NCI-H2171 (cell line): ENCODE data around the gene C3orf52.

ENCODE experiments used
- DNase-seq: peaks from one replicate; lab custom pipeline; 2025; lab: John Stamatoyannopoulos, UW

C3orf52 gene

DNA sequence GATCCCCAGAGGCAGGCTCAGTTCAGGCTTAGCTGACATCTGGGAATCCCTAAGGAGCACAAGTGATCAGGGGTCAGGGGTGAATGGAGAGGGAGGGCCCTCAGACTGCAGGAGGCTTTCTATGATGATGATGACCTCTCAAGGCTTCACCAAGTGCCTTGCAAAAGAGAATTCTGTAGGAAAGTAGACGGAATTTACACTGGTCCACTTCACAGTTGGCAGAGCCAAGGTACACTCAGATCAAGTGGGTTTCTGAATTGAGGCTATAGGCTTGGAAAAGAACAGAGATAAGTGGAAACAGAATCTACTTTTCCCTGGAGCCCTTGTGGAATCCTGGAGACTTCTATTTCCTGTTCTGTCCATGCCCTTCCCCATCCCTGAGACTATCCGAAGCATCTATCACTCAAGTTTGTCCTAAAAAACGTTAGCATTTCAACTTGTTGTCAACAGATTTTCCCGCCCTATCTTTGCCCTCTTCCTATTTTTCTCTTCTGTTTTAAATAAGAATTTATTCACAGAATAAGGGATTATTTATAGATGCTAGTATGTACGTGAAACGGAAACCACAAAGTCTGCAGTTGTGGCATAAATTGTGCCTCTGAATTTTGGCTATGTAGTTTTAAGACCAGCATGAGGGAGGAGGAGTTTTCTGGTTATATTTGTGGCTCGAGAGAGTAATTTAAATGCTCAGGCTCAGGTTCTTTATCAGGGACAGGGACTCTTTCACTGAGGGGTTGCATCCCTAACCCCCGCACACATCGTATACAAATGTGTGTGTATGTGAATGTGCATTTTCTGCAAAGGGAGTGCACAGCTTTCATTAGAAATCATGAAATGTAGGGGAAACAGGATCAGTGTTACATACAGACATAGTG lies 34.0 kb downstream of the C3orf52 start:
- no peak for DNase-seq

DNA sequence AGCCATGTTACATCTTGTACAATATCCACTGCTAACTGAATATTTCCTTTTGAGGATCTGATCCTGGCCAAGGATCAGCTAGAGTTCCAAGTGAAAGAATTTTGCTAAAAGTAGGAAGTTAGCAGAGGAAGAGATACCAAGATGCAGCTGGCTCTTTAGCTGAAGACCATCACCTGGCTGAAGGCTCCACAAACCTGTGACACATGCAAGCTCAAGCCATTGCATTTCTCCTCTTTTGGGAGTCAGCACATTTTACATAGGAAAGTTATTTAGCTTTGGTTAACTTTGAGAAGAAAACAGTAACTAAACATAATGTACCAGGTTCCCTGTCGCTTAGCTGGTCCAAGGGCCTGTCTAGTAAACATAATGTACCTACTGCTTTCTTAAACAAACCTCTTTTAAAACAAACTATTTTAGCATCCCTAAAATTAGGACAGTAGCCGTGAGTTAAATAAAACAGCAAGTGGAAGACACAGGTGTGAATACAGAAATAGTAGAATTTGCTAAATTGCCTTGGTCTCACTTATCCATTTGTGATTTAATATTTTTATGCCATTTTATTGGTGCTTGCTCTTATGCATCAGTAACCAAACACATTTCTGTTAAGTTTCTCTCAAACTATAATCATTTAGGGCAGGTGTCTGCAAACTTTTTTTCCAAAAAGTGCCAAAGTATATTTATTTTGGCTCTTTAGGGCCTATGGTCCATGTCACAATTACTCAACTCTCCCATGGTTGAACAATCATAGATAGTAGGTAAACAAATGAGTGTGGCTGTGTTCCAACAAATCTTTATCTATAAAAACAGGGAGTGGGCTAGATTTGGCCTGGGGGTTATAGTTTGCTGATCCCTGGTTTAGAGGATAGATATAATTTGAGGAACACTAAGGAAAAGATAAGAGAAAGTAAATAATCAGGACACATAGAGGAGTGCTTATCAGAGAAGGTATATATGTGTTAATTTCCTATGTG lies 35.7 kb downstream of the C3orf52 start:
- no peak for DNase-seq

DNA sequence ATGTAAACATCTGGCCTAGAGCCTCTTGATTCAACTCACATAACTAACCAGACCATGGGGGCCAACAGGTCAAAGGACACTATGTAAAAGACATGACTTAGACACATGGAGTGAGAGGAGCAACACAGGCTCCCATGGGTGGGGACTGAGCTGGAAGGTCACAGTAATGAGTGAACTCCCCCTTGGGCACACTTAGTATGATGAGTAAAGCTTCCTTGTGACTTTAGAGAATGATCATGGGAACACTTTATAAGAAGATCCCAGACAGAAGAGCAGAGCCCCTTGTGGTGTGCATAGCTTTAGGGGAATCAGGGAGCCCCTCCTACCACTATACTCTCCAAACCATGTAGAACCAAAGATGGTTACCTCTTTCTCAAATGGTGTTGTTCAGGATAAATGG lies 36.7 kb downstream of the C3orf52 start:
- DNase-seq, result no peak

DNA sequence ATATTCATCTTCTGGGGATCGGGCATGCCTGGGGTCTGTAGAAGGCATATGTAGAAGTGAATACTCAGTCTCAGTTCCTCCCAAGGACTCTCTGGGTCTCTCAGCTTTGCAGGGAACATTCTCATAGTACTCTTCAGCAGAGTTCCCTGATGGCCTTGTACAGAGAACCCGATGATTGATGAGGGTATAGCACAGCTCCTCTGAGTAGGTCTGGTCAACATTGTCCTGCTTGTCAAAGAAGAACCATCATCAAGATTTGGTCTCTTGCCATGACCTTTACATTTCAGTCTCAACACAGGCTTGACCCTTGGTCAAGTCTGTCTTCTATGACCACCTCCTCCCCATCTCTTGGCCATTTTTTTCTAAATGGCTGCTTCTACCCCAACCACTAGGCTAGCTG lies 37.4 kb downstream of the C3orf52 start:
- DNase-seq, result no peak

DNA sequence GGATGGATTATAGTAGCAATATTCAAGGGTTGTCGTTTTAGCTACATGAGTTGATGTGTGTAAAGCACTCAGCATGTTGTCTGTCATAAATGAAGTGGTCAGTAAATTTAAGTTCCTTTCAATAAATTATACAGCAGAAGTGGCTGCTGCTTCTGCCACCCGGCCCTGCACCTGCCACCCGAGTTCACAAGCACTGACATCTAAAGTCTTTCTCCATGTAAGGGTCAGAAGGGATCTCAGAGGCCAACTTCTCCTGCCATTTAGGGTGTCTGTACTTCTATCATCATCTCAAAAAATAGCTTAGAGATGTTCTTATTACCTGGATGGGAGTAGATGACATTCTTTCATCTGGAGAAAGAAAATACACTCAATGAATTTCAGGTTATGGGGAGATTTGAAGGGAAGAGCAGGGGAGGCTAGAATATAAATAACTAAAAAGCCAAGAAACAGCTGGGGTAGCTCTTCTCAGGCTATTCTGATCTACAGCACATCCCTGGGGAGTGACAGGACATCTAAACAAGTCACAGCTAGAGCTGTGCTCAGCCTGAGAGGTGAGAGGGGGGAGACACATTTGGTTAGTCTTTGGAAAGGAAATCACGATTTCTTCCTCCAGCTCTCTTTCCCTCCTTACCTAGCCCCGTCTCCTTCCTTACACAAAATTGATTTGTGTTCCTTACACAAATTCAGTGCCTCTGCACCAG lies 38.9 kb downstream of the C3orf52 start:
- no peak for DNase-seq

DNA sequence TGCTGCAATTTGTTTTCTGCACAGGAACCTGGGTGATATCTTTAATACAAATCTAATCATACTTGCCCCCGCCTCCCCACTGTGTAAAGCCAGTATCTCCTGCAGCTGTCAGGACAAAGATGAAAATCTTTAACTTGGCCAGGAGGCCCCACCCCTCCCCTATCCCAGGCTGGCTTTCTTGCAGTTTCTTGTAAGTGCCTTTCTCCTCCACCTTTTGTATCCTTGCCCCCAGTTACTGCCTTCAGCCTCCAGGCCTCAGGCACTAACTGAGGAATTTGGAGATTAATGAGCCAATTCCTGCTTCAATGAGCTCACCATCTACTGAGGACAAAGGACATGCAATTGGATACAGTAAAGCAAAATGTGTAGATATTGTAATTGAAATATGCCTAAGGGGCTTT lies 40.3 kb downstream of the C3orf52 start:
- DNase-seq, result no peak

DNA sequence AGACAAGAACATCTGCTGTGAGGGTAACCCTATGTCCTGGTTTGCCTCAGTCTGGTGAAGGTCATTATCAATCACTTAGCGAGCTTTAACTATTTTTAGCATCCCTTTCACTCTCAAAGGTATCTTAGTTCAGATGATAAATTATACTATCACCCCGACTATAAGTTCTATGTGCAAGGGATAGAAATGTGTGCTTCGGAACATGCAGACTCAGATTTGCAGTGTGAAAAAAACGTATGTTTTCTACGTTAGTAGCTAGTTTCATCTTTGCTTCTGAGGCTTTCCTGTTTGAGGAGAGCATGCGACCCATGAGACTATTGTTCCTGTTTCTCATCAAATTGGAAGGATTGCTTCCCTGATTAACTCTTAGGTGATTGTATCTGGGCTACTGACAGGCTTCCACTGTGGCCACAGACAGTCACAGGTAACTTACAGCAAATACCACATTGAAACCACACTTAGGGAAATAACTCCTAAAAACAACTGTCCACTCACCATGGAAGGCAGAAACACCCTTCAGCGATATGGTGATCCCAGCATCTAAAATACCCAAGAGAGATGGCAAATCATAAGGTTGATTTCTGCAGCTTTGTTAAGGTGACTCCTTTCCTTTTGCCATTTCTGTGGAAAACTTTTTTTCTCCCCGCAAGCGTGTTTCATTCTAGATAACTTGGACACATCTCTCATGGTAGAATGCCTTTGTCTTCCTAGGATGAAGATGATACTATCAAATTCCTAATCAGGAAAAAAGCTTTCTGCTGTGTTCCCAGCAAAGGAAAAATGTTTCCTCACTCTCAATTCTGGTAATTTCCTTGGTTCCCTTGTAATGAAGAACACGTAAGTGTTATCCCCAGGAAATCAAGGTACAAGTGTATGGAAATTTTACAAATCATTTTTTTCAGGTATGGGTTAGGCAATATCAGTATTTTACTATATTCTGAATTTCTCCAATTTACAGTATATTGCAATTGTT lies 41.6 kb downstream of the C3orf52 start:
- DNase-seq, result no peak

DNA sequence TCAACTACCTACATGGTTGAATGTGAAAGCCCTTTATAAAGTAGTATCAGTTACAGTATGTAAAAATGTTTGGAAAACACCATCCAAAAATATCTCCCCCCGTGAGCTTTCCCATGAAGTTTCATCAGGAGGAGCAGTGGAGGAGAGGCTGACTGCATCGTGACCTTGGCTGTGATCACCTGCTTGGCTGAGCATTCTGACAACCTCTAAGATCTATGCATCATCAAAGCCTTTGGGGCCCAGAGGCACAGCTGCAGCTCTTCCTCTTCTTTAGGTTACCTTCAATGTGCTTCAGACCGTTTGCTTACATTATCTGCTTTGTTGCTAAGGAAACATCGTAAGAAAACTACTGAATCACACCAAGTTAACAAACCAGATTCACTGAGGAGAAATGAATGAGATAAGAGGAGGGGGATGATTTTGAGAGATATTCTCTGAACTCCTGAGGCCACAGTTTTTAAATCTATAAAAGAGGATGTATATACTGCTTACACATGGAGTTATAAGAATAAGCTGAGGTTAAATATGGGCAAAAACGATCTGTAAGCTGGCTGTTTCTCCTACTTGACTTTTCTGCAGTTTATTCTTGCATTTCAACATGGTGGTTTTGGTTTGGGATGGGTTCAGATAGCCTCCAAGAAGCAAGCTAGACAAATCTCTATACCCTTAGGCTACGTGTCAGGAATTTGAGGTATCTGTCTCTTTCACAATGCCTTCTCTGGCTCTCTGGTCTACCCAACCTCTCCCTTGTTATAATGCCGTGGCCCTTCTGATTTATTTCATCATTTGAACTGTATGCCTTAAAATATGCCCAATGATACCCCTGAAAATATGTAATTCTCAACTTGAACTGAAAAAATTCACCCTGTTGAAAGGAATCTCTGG lies 42.9 kb downstream of the C3orf52 start:
- DNase-seq, result no peak

DNA sequence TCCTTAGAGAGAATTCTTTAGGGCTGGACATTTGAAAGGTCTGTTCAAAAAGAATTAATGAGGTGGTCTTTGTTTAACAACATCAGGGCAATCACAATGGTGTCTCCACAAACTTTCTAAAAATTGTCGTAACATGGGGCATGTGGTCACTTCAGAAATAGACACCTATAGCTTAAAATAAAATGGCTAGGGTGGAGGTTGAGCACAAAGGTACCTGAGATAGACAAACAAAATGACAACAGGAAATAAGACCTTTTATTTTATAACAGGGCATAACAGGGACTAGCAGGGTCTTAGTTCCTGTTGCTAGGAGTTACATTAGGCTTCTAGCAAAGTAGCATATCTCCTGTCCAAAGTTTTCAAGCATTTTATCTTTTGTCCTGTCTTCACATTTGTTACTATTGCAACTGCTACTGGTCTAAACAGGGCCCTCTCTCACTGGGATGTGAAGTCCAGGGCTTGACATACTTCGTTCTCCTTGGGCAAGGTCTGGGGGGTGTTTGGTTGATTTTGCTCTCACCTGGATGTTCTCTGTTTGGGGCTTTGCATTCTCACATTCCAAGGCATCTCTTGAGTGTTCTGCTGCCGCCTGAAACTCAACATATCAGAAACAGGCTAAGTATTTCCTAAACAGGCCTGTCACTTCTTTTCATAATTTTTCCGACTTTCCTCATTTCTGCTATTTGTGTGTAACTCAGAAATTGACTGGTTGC lies 43.9 kb downstream of the C3orf52 start:
- no peak for DNase-seq

DNA sequence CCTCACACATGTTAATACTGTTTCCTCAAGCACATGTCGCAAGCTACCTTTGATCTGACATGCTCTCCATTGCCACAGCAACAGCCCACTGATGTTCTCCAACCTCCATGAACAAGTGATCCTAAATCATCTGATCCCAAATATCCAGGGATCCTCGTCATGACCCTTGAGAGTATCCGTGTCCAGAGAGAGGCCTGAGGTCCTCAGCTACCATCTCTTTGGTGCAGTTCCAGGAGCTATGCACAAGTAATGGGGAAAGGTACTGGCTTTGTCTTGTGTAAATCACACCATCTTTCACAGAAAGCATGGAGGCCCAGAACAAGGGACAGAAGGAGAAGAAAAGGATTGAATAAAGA lies 44.4 kb downstream of the C3orf52 start:
- no peak for DNase-seq

DNA sequence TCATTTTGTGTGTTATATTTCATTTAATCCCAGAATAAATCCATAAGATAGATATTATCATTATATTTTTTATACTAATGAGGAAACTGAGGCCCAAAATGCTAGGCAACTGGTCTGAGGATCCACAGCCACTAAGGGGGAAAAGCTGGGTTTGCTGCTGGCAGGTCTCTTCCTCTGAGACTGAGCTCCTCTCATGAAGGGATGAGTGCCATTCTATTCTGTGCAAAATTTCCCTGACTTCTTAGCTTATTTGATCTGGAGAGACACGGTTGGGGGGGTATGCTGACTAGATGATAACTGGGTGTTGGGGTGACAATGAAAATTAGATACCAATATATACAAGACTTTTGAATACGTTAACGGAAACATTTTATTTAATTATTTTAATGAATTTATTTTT lies 44.9 kb downstream of the C3orf52 start:
- DNase-seq, result no peak

DNA sequence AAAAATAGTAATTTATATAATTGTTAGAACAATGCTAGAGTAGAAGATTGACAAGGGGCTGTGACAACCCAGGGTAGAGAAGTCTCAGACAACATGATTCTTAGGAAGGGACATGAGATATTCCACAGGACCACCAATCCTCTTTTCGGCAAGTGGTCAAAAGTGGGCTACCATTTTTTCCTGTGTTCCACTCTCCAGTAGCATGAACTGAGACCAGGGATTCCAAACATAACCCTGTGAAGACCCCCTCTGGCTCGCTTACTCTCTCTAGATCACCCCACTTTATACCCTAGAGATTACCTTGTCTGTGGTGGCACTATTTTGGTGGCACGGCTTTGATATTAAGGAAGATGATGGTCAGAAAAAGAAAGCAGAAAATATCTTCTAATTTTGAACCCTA lies 45.9 kb downstream of the C3orf52 start:
- DNase-seq, result no peak

DNA sequence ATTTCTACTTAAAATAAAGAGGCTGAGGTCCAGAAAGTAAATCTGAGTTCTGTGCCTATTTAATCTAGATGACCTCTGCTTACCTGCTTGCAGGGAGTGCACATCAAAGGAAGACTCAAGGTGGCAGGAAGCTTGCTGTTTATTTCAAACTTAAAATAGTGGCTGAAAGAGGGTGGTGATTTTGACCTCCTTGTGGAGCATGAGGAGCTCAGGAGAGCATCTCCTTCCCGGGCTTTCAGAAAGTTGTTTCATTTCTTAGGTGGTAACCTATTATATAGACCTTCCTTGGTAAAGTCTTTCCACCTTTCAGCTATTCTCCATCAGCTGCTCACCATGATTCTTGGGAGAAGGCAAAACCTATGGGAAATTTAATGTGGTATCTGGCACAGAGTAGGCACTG lies 46.4 kb downstream of the C3orf52 start:
- no peak for DNase-seq

DNA sequence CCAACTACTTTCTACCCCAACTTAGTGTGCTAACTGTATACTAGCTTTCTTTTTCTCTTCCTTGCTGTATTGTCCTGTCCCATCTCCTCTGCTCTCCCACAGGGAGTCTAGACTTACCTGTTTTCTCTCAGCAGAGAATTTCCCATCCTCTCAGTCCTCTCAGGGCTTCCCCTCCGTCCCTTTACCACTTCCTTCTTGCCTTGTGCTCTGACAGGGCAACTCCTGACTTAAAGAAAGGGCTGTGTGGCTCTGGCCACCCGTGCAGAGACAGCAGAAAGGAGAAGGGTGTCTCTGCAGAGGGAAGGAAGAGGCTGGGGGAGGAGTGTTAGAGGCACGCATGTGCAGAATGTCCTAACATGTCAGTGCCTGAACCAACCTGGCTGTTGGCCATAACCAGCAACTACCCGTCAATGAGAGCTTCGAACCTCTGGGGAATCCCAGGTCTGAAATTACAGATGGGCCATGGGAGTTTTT lies 46.8 kb downstream of the C3orf52 start, which contains the start of gene GCSAM:
Gene GCSAM (minus strand): TSS at position 274 of the 474 bp plus-strand sequence. CDS start 128 bp downstream, at position 146.
- peak; percentile 95 for DNase-seq

DNA sequence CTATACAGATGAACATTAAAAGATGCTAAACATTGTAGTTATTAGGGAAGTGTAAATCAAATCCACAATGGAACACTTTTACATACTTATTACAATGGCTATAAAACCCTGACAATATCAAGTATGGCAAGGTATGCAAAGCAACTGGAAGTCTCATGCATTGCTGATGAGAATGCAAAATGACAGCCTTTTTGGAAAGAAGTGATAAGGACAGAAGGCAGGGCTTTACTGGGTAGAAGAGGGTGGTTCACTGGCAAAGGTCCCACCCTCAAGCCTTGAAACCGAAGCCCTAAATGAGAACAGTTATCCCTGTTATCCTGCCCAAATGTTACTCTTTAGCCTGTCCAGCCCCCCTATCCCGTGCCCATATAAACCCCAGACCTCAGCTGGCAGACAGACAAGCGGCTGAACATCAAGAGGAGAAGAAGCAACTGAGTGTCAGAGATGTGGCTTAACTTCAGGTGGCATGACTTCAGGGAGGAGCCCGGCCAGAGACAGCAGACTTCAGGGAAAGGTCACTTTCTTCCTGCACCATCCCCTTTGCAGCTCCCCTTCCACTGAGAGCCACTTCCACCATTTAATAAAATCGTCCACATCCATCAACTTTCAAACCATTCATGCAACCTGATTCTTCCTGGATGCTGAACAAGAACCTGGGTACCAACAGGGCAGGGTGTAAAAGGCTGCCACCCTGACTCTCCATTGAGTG lies 47.6 kb downstream of the C3orf52 start:
- no peak for DNase-seq

DNA sequence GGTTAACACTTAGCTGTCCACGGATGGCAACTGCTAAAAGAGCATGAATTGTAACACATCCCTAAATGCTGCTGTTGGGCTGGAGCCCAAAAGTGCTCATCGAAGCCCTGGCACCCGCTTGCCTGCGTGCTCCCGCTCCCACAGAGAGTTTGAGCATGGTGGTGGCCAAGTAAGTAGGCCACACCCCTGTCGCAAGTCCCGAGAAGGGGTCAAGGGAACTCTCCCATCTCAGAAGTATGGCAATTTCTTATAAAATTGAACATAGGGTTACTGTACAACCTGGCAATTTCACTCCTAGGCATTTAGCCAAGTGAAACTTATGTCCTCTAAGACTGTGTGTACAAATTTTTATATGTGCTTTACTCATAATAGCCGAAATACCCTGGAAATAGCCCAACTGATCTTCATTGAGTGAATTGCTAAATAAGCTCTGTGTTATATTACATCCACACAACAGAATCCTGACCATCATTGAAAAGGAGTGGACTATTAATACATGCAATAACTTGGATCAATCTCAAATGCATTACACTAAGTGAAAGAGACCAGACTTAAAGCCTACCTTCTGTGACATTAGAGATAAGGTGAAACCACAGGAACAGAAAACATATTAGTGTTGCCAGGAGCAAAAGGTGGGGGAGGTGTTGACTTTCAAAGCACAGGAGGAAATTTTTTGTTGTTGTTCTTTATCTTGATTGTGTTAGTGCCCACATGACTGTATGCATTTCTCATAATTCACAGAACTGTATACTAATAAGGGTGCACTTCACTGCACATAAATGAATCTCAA lies 48.3 kb downstream of the C3orf52 start:
- no peak for DNase-seq

DNA sequence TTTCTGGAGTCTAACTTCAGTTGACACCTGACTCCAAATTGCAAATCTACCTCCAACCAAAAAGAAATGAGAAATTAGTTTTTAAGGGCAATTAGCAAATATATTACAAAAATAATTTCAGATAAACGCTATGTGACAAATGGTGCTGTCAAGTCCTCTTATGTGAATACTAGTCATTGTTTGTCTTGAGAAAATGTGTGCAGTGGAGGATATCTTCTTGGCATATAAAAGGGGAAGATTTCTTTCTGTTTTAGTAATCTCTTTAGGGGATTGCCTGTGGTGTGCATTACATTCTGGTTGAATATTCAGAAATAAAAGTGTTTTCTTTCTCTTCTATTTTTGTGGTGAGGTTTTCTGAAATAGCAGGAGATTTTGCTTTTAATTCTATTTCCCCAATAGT lies 49.9 kb downstream of the C3orf52 start:
- no peak for DNase-seq
